H1 (cell line): ENCODE data around the gene SPRR1A. TPM values are rescaled to one million over a fixed set of nuclear protein-coding genes. Genes with fewer than 3 reads are reported as not detected.

Source experiments
- CTCF ChIA-PET: fragments of 300-600 bp; sonication (Branson Sonifier 250); formaldehyde crosslinking; loops from one replicate; lab custom pipeline; 2021; ENCODE audit not compliant: partially characterized antibody; lab: Charles Lee
- POLR2A ChIA-PET: fragments of 300-600 bp; sonication (Branson Sonifier 250); formaldehyde crosslinking; loops from one replicate; lab custom pipeline; 2021; ENCODE audit warnings: inconsistent platforms; ENCODE audit not compliant: partially characterized antibody; lab: Charles Lee
- DNase-seq, 2 experiments: peaks; one replicate each; pipeline versions ENCODE4 v3.0.0 to v3.0.0-alpha.2; 2010 to 2022; ENCODE audit warnings: low spot score in 2 of 2, low read depth in 1 of 2, mixed read lengths in 1 of 2
- FAIRE-seq: peaks from 2 replicates; lab custom pipeline; 2011; peaks lifted over from hg19 to GRCh38; lab: Jason Lieb, UNC
- H2AFZ ChIP-seq: 2 replicates; pipeline ENCODE4 v1.8.1; 2012; ENCODE audit warnings: low read length, inconsistent platforms
- H2AK5ac ChIP-seq: 2 replicates; pipeline ENCODE4 v1.6.1; 2013; ENCODE audit warnings: low read depth, low read length
- H2BK120ac ChIP-seq: replicated peaks from 2 replicates; pipeline ENCODE3; 2013; ENCODE audit warnings: low read depth, low read length, inconsistent platforms
- H2BK12ac ChIP-seq: 2 replicates; pipeline ENCODE4 v1.6.1; 2013; ENCODE audit warnings: low read depth, low read length
- H2BK15ac ChIP-seq: 2 replicates; pipeline ENCODE4 v1.6.1; 2013; ENCODE audit warnings: low read length
- H2BK20ac ChIP-seq: 2 replicates; pipeline ENCODE4 v1.6.1; 2013; ENCODE audit warnings: low read length
- H2BK5ac ChIP-seq: 2 replicates; pipeline ENCODE4 v1.6.1; 2013; ENCODE audit warnings: low read depth, low read length
- H3K14ac ChIP-seq: 2 replicates; pipeline ENCODE4 v1.6.1; 2013; ENCODE audit warnings: inconsistent platforms; ENCODE audit not compliant: insufficient read length
- H3K18ac ChIP-seq: 2 replicates; pipeline ENCODE4 v1.6.1; 2013; ENCODE audit warnings: low read length; ENCODE audit errors: extremely low read depth
- H3K23ac ChIP-seq: 2 replicates; pipeline ENCODE4 v1.6.1; 2013; ENCODE audit warnings: inconsistent platforms; ENCODE audit not compliant: insufficient read length
- H3K23me2 ChIP-seq: 2 replicates; pipeline ENCODE4 v1.6.1; 2013; ENCODE audit warnings: low read depth, low read length
- H3K27ac ChIP-seq: 2 replicates; pipeline ENCODE4 v1.6.1; 2011; ENCODE audit warnings: low read depth, low read length, inconsistent platforms
- H3K27me3 ChIP-seq, 4 experiments: replicated peaks in 1 of 4; 1 replicate in 1 of 4; 2 replicates in 3 of 4; pipeline versions ENCODE4 v1.6.1 to v1.8.1; 2011 to 2013; ENCODE audit warnings: low read length in 3 of 4, mild to moderate bottlenecking in 3 of 4, inconsistent platforms in 2 of 4, mixed read lengths in 2 of 4, moderate library complexity in 1 of 4; ENCODE audit not compliant: control insufficient read depth in 3 of 4, insufficient read depth in 3 of 4; ENCODE audit errors: extremely low read depth in 1 of 4
- H3K36me3 ChIP-seq, 4 experiments: 2 replicates each; pipeline versions ENCODE4 v1.6.1 to v1.8.1; 2011 to 2013; ENCODE audit warnings: mild to moderate bottlenecking in 4 of 4, low read length in 3 of 4, moderate library complexity in 2 of 4, control low read depth in 1 of 4, inconsistent platforms in 1 of 4; ENCODE audit not compliant: insufficient read depth in 4 of 4, control insufficient read depth in 2 of 4
- H3K4ac ChIP-seq: replicated peaks from 2 replicates; pipeline ENCODE3; 2013; ENCODE audit warnings: low read length, low read depth, mixed read lengths, inconsistent platforms; ENCODE audit not compliant: insufficient read length
- H3K4me1 ChIP-seq, 4 experiments: replicated peaks in 1 of 4; 1 replicate in 1 of 4; 2 replicates in 3 of 4; pipeline versions ENCODE4 v1.6.1 to v1.8.1; 2011 to 2013; ENCODE audit warnings: low read length in 3 of 4, inconsistent platforms in 2 of 4, mixed read lengths in 1 of 4; ENCODE audit not compliant: insufficient read depth in 4 of 4, control insufficient read depth in 3 of 4
- H3K4me2 ChIP-seq, 2 experiments: 2 replicates each; pipeline versions ENCODE4 v1.6.1 to v1.8.1; 2011 to 2013; ENCODE audit warnings: low read depth in 2 of 2, low read length in 2 of 2, control low read depth in 1 of 2, inconsistent platforms in 1 of 2, mild to moderate bottlenecking in 1 of 2; ENCODE audit not compliant: insufficient read depth in 1 of 2
- H3K4me3 ChIP-seq, 4 experiments: fragments of 200-600, 300-600 bp in 1 of 4; sonication (generic), shearing (Covaris generic), sonication (Bioruptor Twin) in 1 of 4; 2 replicates each; pipeline versions ENCODE4 v1.5.1 to v1.8.1; 2011 to 2016; ENCODE audit warnings: low read length in 4 of 4, low read depth in 3 of 4, control low read depth in 2 of 4, inconsistent platforms in 2 of 4, mild to moderate bottlenecking in 2 of 4, mixed read lengths in 1 of 4, moderate library complexity in 1 of 4; ENCODE audit not compliant: insufficient read depth in 2 of 4; ENCODE audit errors: extremely low read depth in 1 of 4
- H3K56ac ChIP-seq: replicated peaks from 2 replicates; pipeline ENCODE3; 2013; ENCODE audit warnings: low read depth, mild to moderate bottlenecking, mixed read lengths, low read length, inconsistent platforms; ENCODE audit not compliant: insufficient read length
- H3K79me1 ChIP-seq: 2 replicates; pipeline ENCODE4 v1.6.1; 2013; ENCODE audit warnings: low read depth, low read length, control low read depth
- H3K79me2 ChIP-seq, 2 experiments: 2 replicates each; pipeline versions ENCODE4 v1.6.1 to v1.8.1; 2012 to 2013; ENCODE audit warnings: low read length in 2 of 2, mild to moderate bottlenecking in 2 of 2, inconsistent platforms in 1 of 2; ENCODE audit not compliant: insufficient read depth in 2 of 2, control insufficient read depth in 1 of 2
- H3K9ac ChIP-seq, 4 experiments: replicated peaks in 1 of 4; 1 replicate in 1 of 4; 2 replicates in 3 of 4; pipeline versions ENCODE4 v1.6.1 to v1.8.1; 2011 to 2013; ENCODE audit warnings: low read depth in 3 of 4, low read length in 3 of 4, control low read depth in 2 of 4, mild to moderate bottlenecking in 2 of 4, moderate library complexity in 2 of 4, inconsistent platforms in 1 of 4; ENCODE audit errors: extremely low read depth in 1 of 4
- H3K9me3 ChIP-seq, 2 experiments: 2 replicates each; pipeline versions ENCODE4 v1.6.1 to v1.8.1; 2012 to 2013; ENCODE audit warnings: mild to moderate bottlenecking in 2 of 2, moderate library complexity in 2 of 2, control low read depth in 1 of 2, inconsistent platforms in 1 of 2, low read depth in 1 of 2, low read length in 1 of 2, mixed read lengths in 1 of 2; ENCODE audit not compliant: insufficient read depth in 2 of 2
- H4K20me1 ChIP-seq, 2 experiments: replicated peaks in 1 of 2; 2 replicates each; pipeline versions ENCODE3 to v1.8.1; 2011 to 2013; ENCODE audit warnings: inconsistent platforms in 2 of 2, low read length in 2 of 2, mild to moderate bottlenecking in 1 of 2; ENCODE audit not compliant: insufficient read depth in 2 of 2, control insufficient read depth in 1 of 2
- H4K5ac ChIP-seq: 2 replicates; pipeline ENCODE4 v1.6.1; 2013; ENCODE audit warnings: low read length, low read depth, mixed read lengths, inconsistent platforms; ENCODE audit not compliant: insufficient read length
- H4K8ac ChIP-seq: 2 replicates; pipeline ENCODE4 v1.8.0; 2013; ENCODE audit warnings: mild to moderate bottlenecking, moderate library complexity, low read length, inconsistent platforms; ENCODE audit not compliant: insufficient read depth; ENCODE audit errors: extremely low read depth
- H4K91ac ChIP-seq: replicated peaks from 2 replicates; pipeline ENCODE3; 2013; ENCODE audit warnings: low read length, mixed read lengths, inconsistent platforms; ENCODE audit not compliant: insufficient read length
- CEBPB ChIP-seq: IDR thresholded peaks from 2 replicates; pipeline ENCODE4 v1.6.1; 2012; ENCODE audit warnings: low read depth, low read length
- CTCF ChIP-seq, 3 experiments: IDR thresholded peaks; 1 replicate in 2 of 3; 2 replicates in 1 of 3; pipeline versions ENCODE4 v1.5.1 to v1.6.1; 2011; ENCODE audit warnings: low read length in 3 of 3, mild to moderate bottlenecking in 3 of 3, inconsistent platforms in 2 of 3, low read depth in 1 of 3, moderate library complexity in 1 of 3; ENCODE audit not compliant: insufficient read depth in 1 of 3; ENCODE audit errors: control extremely low read depth in 1 of 3
- FOSL1 ChIP-seq: IDR thresholded peaks from 2 replicates; pipeline ENCODE4 v1.6.1; 2011; ENCODE audit warnings: mild to moderate bottlenecking, low read depth, low read length, moderate library complexity; ENCODE audit not compliant: insufficient read depth
- POU5F1 ChIP-seq: IDR thresholded peaks from 2 replicates; pipeline ENCODE4 v1.6.1; 2011; ENCODE audit warnings: low read depth, mild to moderate bottlenecking, low read length, moderate library complexity
- RAD21 ChIP-seq, 2 experiments: IDR thresholded peaks in 1 of 2; conservative IDR thresholded peaks in 1 of 2; 2 replicates each; pipeline ENCODE4 v1.6.1; 2011; ENCODE audit warnings: low read depth in 2 of 2, low read length in 2 of 2, improper control_type of control experiment in 1 of 2, inconsistent platforms in 1 of 2, mild to moderate bottlenecking in 1 of 2, moderate library complexity in 1 of 2
- RXRA ChIP-seq: IDR thresholded peaks from 2 replicates; pipeline ENCODE4 v1.6.1; 2011; ENCODE audit warnings: low read depth, mild to moderate bottlenecking, low read length, moderate library complexity; ENCODE audit not compliant: insufficient read depth
- SRF ChIP-seq: IDR thresholded peaks from 2 replicates; pipeline ENCODE4 v1.6.1; 2011; ENCODE audit warnings: mild to moderate bottlenecking, low read depth, low read length, moderate library complexity
- TEAD4 ChIP-seq: IDR thresholded peaks from 2 replicates; pipeline ENCODE4 v1.6.1; 2012; ENCODE audit warnings: low read depth, low read length, inconsistent platforms, mixed read lengths
- WGBS, 2 experiments: shearing (Covaris generic) in 1 of 2; methylation state at CpG; one replicate each; pipeline versions ENCODE4 v1.1.6 to v1.1.7; 2013 to 2015; ENCODE audit warnings: low lambda C conversion rate in 2 of 2, mixed read lengths in 2 of 2, inconsistent platforms in 1 of 2, low coverage in 1 of 2, missing lambda C conversion rate in 1 of 2; ENCODE audit not compliant: insufficient replicate concordance in 2 of 2, insufficient coverage in 1 of 2, insufficient read length in 1 of 2; ENCODE audit errors: extremely low coverage in 1 of 2, missing lambda C conversion rate in 1 of 2; 5-methylcytosine and 5-hydroxymethylcytosine counted together
- polyA plus RNA-seq, 7 experiments: library from polyadenylated mRNA; depleted of rRNA in 3 of 7; stranded (reverse) in 5 of 7; unstranded in 2 of 7; fragments of >200 nt in 5 of 7; fragments of 200-250 nt in 2 of 7; gene quantifications; 1 replicate in 5 of 7; 2 replicates in 1 of 7; 4 replicates in 1 of 7; pipeline versions ENCODE4 v1.2.1 to v1.2.3, GENCODE V29; 2011 to 2013; ENCODE audit warnings: missing spikeins in 2 of 7, mixed read lengths in 2 of 7
- total RNA-seq: library from RNA; stranded (reverse); fragmentation: NEBNext Ultra II Directional; extraction: Animal tissue kit (Norgen Biotek cat#: 25700); gene quantifications from 2 replicates; pipeline ENCODE4 v1.2.1, GENCODE V29; 2021

SPRR1A gene
- total and polyA plus RNA-seq, 2 of the 8 experiments (the other 6 are each of a cell fraction or from before 2014, with no cell fraction given): not detected

DNA sequence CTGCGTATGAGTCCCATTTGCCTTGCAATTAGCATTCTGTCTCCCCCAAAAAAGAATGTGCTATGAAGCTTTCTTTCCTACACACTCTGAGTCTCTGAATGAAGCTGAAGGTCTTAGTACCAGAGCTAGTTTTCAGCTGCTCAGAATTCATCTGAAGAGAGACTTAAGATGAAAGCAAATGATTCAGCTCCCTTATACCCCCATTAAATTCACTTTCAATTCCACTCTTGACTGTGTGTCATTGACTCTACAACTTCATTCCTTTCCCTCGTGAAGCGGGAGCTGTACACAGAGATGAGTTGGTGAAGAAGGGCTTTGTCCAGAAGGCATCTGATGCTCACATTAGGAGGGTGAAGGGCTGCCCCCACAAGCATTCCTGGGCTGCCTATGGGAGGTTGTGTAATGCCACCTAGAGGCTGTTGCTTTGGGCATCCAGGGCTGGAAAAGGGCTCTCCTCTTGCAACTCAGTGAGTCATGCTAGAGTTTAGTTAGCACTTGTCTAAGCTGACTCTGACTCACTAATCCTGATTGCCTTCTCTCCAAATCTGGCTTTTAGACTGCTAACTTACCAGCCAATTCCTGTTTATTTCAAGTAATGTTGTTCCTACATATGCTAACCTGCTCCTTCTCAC, 48.9 kb downstream of the SPRR1A start:
- no peak overlapping the region for H4K5ac ChIP-seq
- H4K8ac ChIP-seq: no peak overlapping the region
- no peak overlapping the region for H3K23ac ChIP-seq
- peaks cover 0 to 1% (median 0%) of the 10 kb centered on the region in 4 experiments; a peak in 1 of 7 replicates for H3K27me3 ChIP-seq
- no peak overlapping the region for H3K4me3 ChIP-seq
- no peaks in the 10 kb centered on the region for H3K79me1 ChIP-seq
- peak overlapping the region; percentile 57; the same call in 1 of the 2 replicates for H2AFZ ChIP-seq
- no peak overlapping the region for H3K14ac ChIP-seq
- 0 out of 2 replicates have a peak overlapping the region, but pooled peaks have one; percentile 48 for H2BK20ac ChIP-seq
- H4K20me1 ChIP-seq: no peaks in the 10 kb centered on the region
- H3K36me3 ChIP-seq: no peaks in the 10 kb centered on the region
- H2BK120ac ChIP-seq: no peak overlapping the region
- no peak overlapping the region for H2AK5ac ChIP-seq
- no peak overlapping the region for H3K9ac ChIP-seq
- no peaks in the 10 kb centered on the region for H3K79me2 ChIP-seq
- peak overlapping the region; percentile 40 for H4K91ac ChIP-seq
- H2BK5ac ChIP-seq: no peak overlapping the region
- no peak overlapping the region for H3K18ac ChIP-seq
- no peak overlapping the region for H3K4me2 ChIP-seq
- no peaks in the 10 kb centered on the region for H3K23me2 ChIP-seq
- no peak overlapping the region for H2BK15ac ChIP-seq
- WGBS, 2 experiments: 57% methylated on average over 3 of the region's 3 CpGs; no CpG with 5 or more reads in 1 of the 2 experiments
- POLR2A ChIA-PET: no interaction called here
- CTCF ChIA-PET: interaction anchor here (0.7 to 2.4 kb wide), 11 partner anchors 9 to 164 kb away, joined by 3 to 16 read pairs (median 4); partner anchors contain the start of gene SMCP
- H2BK12ac ChIP-seq: peak overlapping the region; percentile 27; the same call in 1 of the 2 replicates
- no peak overlapping the region; the same call in 1 of the 2 replicates for H3K27ac ChIP-seq
- TF ChIP-seq SRF (no peak), RXRA (no peak), CEBPB (0 out of 2 replicates have a peak, but pooled peaks have one; percentile 43), FOSL1 (no peak), POU5F1 (no peak), TEAD4 (0 out of 2 replicates have a peak, but pooled peaks have one; percentile 21), RAD21 (IDR thresholded peaks at IDR 0.05 in 1 of 2, conservative IDR thresholded peaks at IDR 0.05 in 1 of 2; ENCODE audit: low read depth in 2 of 2, low read length in 2 of 2) (peak; percentile 61 to 66), CTCF (IDR thresholded peaks at IDR 0.05; ENCODE audit: control extremely low read depth in 1 of 3, insufficient read depth in 1 of 3, low read depth in 1 of 3, low read length in 3 of 3) (peak; percentile 53 to 67 (median 54))
- no peaks in the 10 kb centered on the region for H3K4me1 ChIP-seq
- peak; percentile 74 for FAIRE-seq
- no peak overlapping the region for H3K56ac ChIP-seq
- peak overlapping the region; percentile 97 for H3K4ac ChIP-seq
- H3K9me3 ChIP-seq: no peaks in the 10 kb centered on the region
- peak in 1 of 2 experiments; percentile 56 for DNase-seq
